Anterior cingulate cortex (tissue), 58 donors: ENCODE data around the gene PPIL6.
A peak's percentile ranks its signal among the peaks of the same experiment; 100 is the strongest.
"Not testable (repeated sequence)": the region's sequence is repeated elsewhere in the genome, so short reads cannot be mapped to it uniquely, and the experiment has no call there.

Experiments used
- DNase-seq, 58 donors: peaks; one replicate each; lab custom pipeline; 2025; lab: John Stamatoyannopoulos, UW

Gene PPIL6

GRCh38 chr6:109372130-109372529 lies 68.3 kb downstream of the PPIL6 start:
- peak in 1 of 58 donors; percentile 6 for DNase-seq

- no peak for DNase-seq
These were observed 69.6 kb downstream of the PPIL6 start for GRCh38 chr6:109370792-109371191.

GRCh38 chr6:109370336-109370735 lies 70.1 kb downstream of the PPIL6 start:
- no peak for DNase-seq

- DNase-seq = no peak
These were observed 70.7 kb downstream of the PPIL6 start for GRCh38 chr6:109369728-109370127.

- not testable (repeated sequence) for DNase-seq
These were observed 75.9 kb downstream of the PPIL6 start for GRCh38 chr6:109364382-109365078.

GRCh38 chr6:109363753-109364152 lies 76.7 kb downstream of the PPIL6 start:
- no peak for DNase-seq

GRCh38 chr6:109362102-109362884 lies 78.1 kb downstream of the PPIL6 start:
- peak in 5 of 58 donors; percentile 7 to 32 (median 17) for DNase-seq

GRCh38 chr6:109360791-109361190 lies 79.6 kb downstream of the PPIL6 start:
- DNase-seq = no peak

GRCh38 chr6:109360281-109360680 lies 80.1 kb downstream of the PPIL6 start:
- DNase-seq = no peak

GRCh38 chr6:109359248-109359647 lies 81.2 kb downstream of the PPIL6 start:
- DNase-seq = no peak

- no peak for DNase-seq
These were observed 82.2 kb downstream of the PPIL6 start for GRCh38 chr6:109358204-109358603.

GRCh38 chr6:109356237-109356636 lies 84.2 kb downstream of the PPIL6 start:
- DNase-seq = no peak

GRCh38 chr6:109351231-109352130 lies 88.9 kb downstream of the PPIL6 start:
- no peak for DNase-seq

- DNase-seq = no peak
These were observed 90.9 kb downstream of the PPIL6 start for GRCh38 chr6:109349419-109349987.

GRCh38 chr6:109348226-109348625 lies 92.2 kb downstream of the PPIL6 start:
- peak in 2 of 58 donors; percentile 2 to 13 for DNase-seq

GRCh38 chr6:109347779-109348178 lies 92.6 kb downstream of the PPIL6 start:
- no peak for DNase-seq

- DNase-seq = no peak
These were observed 94.4 kb downstream of the PPIL6 start for GRCh38 chr6:109345986-109346385.

- no peak for DNase-seq
These were observed 96.2 kb downstream of the PPIL6 start for GRCh38 chr6:109344226-109344625.

- DNase-seq = no peak
These were observed 96.9 kb downstream of the PPIL6 start for GRCh38 chr6:109343518-109343917.

- no peak for DNase-seq
These were observed 97.5 kb downstream of the PPIL6 start for GRCh38 chr6:109342911-109343310.

- no peak for DNase-seq
These were observed 97.9 kb downstream of the PPIL6 start for GRCh38 chr6:109342506-109342905.
